Right hindlimb (tissue), 1 donor: ENCODE measurements around the gene SLC66A1.
A peak's percentile ranks its signal among the peaks of the same experiment; 100 is the strongest.
"Not testable (repeated sequence)": the region's sequence is repeated elsewhere in the genome, so short reads cannot be mapped to it uniquely, and the experiment has no call there.

ENCODE experiments used
- DNase-seq: peaks from one replicate; pipeline ENCODE4 v3.0.0-alpha.2; 2018

The SLC66A1 gene

GRCh38 chr1:19311931-19312781, at the start of gene SLC66A1, which contains the start of gene AKR7A2:
Gene SLC66A1, plus strand, starts transcription at chr1:19312326. Its CDS starts 5,352 bp downstream, at chr1:19317678.
Gene AKR7A2, minus strand, starts transcription at chr1:19312144. Its CDS starts 20 bp downstream, at chr1:19312124.
- DNase-seq = peak; percentile 96

- DNase-seq = no peak
Observed at GRCh38 chr1:19262744-19263143, 49.4 kb upstream of the SLC66A1 start.

GRCh38 chr1:19268445-19268844, 43.7 kb upstream of the SLC66A1 start:
- no peak for DNase-seq

- not testable (repeated sequence) for DNase-seq
Observed at GRCh38 chr1:19269427-19270342, 42.4 kb upstream of the SLC66A1 start.

GRCh38 chr1:19270343-19270730, 41.8 kb upstream of the SLC66A1 start:
- not testable (repeated sequence) for DNase-seq

GRCh38 chr1:19272064-19272463, 40.1 kb upstream of the SLC66A1 start:
- no peak for DNase-seq

- no peak for DNase-seq
Observed at GRCh38 chr1:19273106-19273843, 38.9 kb upstream of the SLC66A1 start.

GRCh38 chr1:19273844-19274531, 38.1 kb upstream of the SLC66A1 start:
- DNase-seq = not testable (repeated sequence)

- no peak for DNase-seq
Observed at GRCh38 chr1:19274636-19275035, 37.5 kb upstream of the SLC66A1 start.

- DNase-seq = no peak
Observed at GRCh38 chr1:19283891-19284290, 28.2 kb upstream of the SLC66A1 start.

- DNase-seq = no peak
Observed at GRCh38 chr1:19284881-19285280, 27.2 kb upstream of the SLC66A1 start.

- DNase-seq = not testable (repeated sequence)
Observed at GRCh38 chr1:19285366-19285765, 26.8 kb upstream of the SLC66A1 start.

- not testable (repeated sequence) for DNase-seq
Observed at GRCh38 chr1:19285807-19286206, 26.3 kb upstream of the SLC66A1 start.

GRCh38 chr1:19287436-19288185, 24.5 kb upstream of the SLC66A1 start:
- no peak for DNase-seq

- DNase-seq = peak; percentile 39
Observed at GRCh38 chr1:19288324-19289241, 23.5 kb upstream of the SLC66A1 start, which contains the start of gene AKR7A3. Gene AKR7A3, minus strand, starts transcription at chr1:19288770. Its CDS starts 61 bp downstream, at chr1:19288709.

- DNase-seq = no peak
Observed at GRCh38 chr1:19289244-19289643, 22.9 kb upstream of the SLC66A1 start.

GRCh38 chr1:19294638-19295037, 17.5 kb upstream of the SLC66A1 start:
- DNase-seq = no peak

- no peak for DNase-seq
Observed at GRCh38 chr1:19300211-19300610, 11.9 kb upstream of the SLC66A1 start.

- DNase-seq = not testable (repeated sequence)
Observed at GRCh38 chr1:19304081-19304480, 8.0 kb upstream of the SLC66A1 start.

- DNase-seq = no peak
Observed at GRCh38 chr1:19305880-19306279, 6.2 kb upstream of the SLC66A1 start.
